NCI-H146 (cell line): ENCODE data around the gene FRMD1.

Source experiments
- DNase-seq: peaks from one replicate; lab custom pipeline; 2025; lab: John Stamatoyannopoulos, UW

FRMD1 gene

DNA sequence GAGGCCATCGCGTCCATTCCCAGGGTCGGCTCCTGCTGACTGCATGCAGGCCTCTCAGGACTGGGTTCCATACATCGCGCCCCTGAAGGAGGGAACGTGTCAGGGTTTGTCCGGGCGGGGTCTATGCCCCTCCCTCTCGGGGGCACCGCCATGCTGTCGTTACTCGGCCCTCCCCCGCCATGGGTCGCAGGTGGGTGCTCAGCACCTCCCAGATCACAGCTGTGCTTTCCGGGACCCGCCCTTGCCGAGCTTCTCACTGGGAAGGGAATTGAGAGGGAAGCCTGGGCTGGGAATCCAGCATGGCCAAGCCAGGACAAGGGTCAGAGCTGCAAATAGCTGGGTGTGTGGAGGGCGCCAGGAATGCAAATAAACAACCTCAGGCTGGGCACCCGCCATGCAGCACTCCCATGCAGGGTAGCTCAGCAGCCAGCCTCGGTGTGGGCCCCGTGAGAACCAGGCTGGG is at the start of gene FRMD1:
Gene FRMD1 (minus strand): TSS at position 270 of the 463 bp plus-strand sequence. CDS start 118 bp downstream, at position 152.
- DNase-seq = no peak

DNA sequence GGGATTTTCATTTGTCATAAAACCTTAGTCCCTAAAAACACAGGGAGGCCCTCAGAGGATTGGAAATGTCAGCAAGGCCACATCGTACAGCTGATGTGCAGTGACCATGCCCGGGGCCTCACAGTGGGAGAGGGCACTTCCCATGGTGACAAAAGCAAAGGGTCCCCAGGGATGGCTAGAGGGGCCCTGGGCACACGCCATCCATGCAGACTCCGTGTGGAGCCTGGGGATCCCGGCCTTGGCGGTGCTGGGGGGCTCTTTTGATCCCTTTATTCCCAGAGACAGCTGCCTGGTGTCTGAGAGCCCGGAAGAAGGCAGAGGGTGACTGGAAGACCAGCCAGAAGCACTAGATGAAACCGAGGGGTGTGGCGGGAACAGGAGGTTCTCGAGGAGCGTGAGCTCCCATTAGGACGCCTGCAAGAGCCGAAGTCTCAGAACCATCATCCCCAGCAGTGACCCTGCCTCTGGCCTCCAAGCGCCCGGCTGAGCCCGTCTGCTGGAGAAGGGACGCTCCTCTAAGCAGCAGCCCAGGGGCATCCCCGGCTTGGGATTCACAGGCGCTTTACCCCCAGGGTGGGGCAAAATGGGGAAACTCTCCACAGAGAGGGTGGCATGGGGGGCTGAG is 49.1 kb upstream of the FRMD1 start:
- no peak for DNase-seq

DNA sequence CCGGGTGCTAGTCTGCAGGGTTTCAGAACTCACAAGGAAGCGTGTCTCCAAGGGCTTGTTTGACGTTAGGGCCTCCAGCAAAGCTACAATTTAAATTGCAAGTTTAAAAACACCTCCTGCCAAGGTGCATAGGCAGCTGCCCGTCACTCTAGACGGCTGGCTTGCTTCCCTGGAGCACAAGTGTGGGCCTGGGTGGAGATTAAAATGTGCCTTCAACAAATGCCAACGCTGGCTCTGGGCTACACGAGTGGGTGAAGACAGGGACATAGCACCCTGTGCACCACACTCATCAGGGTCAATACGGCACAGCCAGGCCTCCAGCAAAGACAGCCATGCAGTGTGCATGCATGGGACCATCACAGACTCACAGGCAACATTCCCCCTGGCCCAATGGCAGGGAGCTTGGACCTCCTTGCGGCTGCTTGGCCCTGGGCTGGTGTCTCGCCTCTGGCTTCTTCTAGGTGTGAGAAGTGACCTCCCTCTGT is 48.4 kb upstream of the FRMD1 start:
- no peak for DNase-seq

DNA sequence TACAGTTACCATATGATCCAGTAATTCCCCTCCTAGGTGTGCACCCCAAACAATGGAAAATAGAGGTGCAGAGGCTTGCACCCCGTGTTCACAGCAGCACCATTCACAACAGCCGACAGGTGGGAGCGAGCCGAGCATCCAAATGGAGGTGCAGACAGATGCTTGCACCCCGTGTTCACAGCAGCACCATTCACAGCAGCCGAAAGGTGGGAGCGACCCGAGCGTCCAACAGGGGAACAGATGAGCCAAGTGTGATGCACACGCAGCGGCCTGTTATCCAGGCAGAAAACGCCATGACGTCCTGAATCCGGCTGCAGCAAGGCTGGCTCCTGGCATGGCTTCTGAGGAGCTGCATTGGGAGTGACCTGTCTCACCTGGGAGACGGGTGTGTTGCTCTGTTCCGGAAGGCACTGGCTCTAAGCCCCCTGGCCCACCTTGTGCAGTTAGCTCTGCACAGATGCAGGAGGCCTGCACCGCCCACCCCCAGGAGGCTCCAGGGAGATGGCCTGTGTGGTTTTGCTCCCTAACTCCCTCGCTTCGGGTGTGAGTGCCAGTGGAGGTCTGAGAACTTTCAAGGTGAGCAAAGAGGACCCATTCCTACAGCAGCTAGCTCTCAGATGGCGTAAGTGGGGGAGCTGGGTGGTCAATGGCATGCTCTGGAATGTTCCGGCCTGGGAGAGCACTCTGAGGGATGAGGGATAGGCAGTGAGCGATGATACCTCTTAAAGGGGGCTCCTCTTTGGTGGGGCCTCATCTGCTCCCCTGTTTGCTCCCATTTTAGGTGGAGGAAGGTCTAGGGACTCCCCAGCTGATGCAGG is 47.8 kb upstream of the FRMD1 start:
- DNase-seq = no peak

DNA sequence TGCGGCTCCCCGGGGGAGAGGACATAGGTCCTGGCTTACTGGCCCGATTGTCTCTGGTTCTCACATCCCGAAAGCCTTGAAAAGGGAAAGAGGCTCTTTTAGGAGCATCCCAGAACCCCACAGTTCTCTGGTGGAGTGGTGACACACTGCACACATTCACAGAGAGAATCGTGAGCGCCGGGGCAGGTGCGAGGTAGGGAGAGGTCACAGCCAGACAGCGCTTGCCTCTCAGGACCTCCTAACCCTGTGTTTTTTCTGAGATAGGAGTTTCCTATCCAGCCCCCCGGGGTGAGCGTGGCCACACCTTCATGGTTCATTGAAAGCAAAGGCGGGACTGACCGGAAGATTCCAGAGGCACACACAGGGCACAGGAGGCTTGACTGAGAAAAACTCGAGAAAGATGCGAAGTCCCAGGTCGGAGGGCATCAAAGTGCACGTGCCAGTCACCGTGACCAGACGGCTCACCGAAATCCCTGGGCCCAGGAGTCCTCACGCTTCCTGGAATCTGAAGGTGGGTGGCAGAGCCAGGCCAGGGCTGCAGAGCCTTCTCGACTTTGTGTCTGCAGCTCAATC is 46.5 kb upstream of the FRMD1 start:
- no peak for DNase-seq

DNA sequence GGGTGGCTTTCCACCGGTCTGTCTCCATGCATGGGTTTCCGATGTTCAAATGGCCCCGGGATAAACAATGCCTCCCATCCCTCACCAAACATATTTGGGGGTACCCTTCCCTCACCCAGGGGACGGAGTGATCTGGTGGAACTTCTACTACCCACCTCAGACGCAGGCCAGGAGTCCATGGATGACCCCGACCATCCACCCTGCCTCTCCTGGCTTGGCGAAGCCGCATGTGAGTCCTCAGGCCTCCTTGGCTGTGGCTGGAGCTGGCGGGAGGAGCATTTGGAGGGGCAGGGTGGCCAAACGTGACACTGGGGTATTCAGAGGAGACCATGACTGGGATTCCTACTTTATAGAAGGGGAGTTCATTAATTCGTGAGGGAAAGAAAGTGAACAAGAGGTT is 45.9 kb upstream of the FRMD1 start:
- no peak for DNase-seq

DNA sequence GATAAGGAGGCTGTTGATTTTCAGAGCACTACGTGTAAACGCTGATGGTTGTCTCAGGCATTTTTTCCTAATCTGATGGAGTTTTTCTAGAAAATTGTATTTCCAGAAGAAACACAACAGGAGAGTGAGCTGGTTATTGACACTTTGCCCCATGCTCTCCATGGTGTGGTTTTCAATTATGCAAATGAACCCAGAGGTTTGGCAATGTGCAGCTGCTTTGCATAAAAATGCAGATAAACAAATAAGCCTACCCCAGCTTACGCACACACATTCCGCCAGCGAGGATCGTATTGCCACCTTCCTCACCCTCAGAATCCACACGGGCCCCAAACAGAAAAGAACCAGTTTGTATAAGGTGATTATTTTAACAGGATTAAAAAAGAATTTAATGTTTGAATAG is 45.1 kb upstream of the FRMD1 start:
- DNase-seq = no peak

DNA sequence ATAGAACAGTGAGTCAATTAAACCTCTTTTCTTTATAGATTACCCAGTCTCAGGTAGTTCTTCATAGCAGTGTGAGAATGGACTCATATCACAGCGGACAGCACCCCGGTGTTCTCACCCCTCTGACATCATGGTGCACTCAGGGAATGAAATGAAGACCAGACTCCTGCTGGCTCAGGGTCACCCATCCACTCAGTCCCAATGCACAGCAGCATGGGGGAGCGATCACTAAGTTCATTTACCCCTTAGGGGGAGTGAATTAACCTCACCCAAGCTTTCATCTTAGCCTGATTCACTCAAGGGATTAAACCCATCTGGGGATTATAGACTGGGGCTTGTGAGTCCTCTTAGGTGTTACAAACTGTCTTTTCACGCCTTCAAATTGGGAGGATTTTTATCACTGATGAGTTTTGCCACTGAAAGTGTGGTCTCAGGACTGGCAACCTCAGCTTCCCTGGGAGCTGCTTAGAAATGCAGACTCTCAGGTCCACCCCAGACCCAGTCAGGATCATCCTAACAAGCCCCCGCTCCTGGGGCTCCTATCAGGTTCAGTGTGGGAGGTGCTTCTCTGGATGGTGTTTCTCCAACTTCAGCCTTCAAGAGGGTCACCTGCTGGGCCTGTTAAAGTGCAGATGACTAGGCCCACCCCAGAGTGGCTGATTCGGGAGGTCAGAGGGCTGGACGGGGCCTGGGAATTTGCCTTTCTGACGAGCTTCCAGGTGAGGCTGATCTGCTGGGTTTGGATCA is 44.3 kb upstream of the FRMD1 start:
- no peak for DNase-seq

DNA sequence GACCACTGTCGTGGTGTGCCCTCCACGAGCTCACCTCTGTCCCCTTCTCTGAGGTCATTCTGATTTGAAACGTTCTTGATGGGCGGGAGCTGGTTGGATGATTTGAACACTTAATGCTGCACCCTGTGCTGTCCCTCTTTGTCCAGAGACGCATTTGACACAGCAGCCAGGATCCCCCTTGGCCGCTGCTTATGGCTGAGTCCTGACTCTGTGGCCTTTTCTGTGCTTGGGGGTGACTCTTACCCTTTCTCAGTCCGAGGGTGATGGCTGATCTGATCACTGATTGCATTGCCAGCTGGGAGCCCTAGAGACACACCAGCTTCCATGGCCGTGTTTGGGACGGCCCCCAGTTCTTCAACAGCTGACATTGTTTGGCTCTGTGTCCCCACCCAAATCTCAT is 43.5 kb upstream of the FRMD1 start:
- DNase-seq = no peak

DNA sequence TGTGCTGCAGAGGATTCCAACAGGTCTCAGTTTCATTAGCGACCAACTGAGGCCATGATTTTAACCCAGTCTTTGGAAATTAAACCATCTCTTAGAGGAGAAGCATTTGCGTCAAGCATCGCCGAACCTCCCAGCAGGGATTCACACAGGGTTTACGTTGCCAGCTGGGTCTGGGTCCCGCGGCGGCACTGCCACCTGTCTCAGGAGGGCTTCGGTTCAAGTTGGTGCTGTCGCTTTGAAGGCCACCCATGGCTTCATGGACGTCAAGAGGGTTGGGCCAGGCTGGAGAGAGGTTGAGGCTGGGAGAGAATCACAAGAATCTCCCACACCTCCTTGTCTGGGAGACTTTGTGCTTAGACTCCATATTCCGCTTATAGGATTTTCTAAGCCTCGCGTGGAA is 43.0 kb upstream of the FRMD1 start:
- DNase-seq = no peak

DNA sequence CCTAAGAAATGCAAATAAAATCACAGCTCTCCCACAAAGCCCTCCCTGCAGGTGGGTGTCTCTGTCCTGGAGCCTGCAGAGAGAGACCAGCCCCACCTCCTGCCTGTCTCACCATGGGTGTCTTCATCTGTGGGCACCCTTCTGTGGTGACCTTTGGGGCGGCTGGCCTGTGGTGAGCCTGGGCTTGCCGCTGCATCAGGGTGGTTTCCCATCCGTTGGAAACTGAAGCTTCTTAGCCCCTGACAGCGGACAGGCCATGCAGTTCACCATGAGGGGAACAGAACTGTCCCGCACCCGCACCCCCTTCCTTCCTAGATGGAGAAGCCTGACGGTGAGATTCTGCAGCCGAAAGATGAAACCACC is 42.3 kb upstream of the FRMD1 start:
- no peak for DNase-seq

DNA sequence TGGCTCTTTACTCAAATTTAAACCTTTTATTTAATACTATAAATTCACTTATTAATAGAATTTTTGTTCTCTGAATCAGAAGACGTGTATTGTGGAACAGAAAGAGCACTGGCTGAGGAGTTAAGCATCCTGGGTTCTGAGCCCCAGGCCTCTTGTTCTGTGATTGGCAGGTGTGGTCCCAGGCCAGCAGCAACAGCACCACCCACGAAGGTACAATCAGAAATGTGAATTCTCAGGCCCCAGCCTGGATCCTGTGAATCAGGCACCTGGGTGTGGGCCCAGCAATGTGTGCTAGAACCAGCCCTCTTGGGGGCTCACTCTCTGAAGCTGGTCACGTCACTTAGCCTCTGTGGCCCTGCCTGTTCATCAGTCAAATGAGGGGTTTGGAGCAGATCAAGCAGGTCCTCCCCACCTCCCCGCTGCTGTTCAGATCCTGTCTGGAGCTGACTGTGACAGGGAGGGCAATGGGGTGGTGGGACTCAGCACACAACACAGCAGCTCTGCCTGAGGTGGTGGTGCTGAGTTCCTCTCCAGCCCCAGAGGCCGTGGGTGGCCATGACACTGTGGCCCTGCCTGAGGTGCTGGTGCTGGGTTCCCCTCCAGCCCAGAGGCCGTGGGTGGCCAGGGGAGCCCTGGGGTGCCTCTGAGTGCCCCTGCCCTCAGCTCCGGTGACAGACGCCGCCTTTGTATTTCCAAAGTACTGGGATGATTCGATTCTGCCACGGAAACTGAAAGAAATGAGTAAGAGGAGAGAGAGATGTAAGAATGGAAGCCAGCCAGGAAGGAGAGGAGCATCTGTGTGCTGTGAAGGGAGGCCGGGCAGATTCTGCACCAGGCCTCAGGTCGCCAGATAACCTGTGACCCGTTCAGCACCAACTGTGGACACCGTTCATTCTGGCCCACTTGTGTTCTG is 41.6 kb upstream of the FRMD1 start:
- no peak for DNase-seq

DNA sequence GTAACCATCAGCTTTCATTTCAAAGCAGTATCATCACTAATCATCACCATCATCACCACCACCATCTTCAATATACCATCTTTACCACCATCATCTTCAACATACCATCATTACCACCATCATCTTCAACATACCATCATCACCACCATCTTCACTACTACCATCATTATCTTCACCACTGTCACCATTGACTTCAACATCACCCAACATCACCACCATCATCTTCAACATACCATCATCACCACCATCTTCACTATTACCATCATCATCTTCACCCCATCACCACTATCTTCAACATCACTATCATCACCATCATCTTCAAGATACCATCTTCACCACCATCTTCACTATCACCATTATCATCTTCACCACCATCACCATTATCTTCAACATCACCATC is 40.5 kb upstream of the FRMD1 start:
- no peak for DNase-seq

DNA sequence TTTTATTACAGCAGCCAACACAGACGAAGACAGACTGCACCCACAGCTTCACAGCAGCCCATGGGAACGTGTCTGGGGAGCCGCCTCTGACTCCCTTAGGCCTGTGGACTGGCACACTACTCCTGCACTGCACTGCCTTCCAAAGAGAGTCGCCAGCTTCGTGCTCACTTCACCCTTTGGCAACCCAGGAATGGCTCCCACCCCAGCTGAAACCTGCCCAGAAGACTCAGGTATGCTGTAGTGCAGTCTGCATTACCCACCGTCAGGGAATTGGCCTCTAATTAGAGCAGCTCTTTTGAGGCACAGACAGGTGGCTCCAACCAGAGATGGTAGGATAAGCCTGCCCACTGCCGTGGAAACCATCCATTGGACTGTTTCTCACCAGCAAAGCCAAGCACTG is 39.9 kb upstream of the FRMD1 start:
- no peak for DNase-seq

DNA sequence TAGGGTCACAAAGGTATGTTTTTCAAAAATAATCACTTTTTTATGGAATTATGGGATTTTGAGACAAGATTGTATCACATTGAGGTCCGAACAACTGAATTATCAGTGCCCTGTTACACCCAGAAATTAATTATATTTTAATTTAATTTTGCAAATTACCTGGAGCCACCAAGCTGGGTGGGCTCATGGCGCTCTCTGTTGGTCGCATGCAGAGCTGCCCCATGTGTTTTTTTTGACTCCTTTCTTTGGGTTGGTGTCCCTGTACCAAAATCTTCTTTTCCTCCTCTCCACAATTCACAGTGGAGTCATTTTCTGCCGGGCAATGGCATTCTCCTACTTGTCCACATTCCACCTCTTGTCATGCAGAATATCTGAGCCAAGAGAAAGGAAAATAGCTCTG is 38.9 kb upstream of the FRMD1 start:
- DNase-seq = no peak

DNA sequence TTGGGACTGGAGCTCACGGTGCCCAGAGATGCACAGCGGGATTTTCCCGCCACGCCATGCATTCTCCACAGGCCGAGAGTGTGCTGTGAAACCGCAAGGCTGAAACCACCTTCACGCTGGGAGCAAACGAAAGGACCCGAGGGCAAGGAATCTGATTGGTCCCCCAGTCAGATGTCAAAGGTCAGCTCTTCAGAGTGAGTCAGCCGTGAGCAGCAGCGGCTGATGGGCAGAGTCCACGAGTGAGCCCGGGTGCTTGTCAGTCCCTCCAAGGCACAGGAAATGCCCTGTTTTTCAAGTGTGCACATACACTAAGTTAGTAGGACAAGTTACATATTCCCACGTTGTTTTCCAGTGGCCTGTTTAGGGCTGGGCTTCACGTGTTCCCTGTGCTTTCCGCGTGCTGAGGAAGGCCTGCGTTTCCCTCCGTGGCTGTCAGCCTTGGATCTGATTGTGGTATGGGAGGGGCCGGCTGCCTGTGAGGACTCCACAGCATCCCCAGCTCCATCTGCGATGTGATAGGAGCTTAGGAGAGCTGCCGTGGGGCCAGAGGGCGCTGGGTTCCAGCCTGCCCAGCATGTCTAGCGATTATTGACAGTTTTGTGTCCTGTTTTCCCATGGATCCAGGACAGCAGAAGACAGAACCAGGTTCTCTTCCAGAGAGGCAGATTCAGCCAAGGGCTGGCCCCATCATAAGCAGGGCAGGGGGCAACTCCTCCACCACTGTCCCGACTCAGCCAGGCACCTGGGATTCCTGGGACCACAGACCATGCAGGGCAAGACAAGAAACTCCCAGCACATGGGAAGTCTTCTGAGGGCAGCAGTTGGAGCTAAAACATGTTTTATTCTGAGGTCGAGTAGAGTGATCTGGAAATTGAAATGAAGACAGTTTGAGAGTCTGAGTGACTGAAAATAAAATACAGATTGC is 38.2 kb upstream of the FRMD1 start:
- no peak for DNase-seq

DNA sequence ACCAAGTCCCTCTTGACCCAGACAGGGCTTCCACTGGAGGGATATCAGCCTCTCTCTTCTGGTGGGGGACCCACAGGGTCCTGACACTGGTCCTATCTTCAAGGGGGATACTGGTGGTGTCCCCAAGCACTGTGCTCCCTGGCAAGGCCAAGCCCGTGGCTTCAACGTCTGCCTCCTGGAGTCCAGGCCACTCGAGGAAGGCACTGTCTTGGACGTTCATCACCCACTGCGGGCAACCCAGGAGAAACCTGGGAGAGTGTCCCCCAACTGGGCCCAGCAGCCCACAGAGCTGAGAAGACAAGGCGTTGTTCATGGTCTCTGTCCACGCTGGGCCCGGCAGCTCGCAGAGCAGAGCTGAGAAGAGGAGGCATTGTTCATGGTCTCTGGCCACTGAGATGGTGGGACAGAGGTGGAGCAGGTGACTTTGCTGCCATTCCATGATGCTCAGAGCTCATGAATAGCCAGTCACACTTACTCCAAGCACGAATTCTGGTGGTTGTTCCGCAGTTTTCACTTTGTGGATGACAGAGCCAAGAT is 37.5 kb upstream of the FRMD1 start:
- DNase-seq = no peak

DNA sequence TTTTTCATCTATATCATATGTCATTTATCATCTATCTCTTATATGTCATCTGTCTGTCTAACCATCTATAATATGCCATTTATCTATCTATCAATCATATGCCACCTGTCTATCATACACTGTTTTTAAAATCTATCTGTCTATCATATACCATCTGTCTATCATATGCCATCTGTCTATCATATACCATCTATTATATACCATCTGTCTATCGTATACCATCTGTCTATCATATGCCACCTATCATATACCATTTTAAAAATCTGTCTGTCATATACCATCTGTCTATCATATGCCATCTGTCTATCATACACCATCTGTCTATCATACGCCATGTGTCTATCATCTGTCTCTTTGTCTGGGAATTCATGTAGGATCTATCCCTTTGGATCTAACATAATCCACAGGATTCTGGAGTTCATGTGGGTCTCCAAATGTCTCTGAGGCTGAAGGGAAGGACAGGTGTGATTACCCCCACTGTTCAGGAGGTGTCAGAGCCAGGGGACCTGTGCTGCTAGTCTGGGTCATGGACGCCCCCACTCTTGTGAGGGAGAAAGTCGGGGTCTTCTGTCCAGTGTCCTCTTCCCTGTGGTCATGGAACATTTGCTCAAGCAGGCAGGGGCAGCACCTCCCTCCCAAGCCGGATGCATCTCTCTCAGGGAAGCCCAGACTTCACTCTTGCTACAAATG is 36.9 kb upstream of the FRMD1 start:
- no peak for DNase-seq

DNA sequence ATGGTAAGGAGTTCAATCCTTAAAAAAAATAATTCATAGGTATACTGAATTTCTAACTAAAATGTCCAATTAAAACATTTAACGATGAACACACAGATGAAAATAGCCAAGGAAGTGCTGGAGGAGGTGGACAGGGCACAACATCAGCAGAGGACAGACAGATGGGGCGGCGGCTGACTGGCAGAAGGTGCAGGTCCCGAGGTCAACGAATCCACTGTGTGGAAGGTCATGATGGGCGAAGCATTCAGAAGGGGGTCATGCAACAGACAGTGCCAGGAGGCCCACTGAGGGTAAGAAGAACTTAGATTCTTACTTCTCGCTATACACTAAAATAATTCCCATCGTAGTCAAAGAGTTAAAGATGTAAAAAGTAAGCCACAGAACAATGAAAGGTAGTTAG is 34.2 kb upstream of the FRMD1 start:
- no peak for DNase-seq
